NCI-H2029 treated with DMSO at 0.1 percent for 48 hours (cell line): Measurements from ENCODE around the gene GEMIN7.

Experiments
- DNase-seq: peaks from one replicate; lab custom pipeline; 2025; lab: John Stamatoyannopoulos, UW

Gene GEMIN7

DNA sequence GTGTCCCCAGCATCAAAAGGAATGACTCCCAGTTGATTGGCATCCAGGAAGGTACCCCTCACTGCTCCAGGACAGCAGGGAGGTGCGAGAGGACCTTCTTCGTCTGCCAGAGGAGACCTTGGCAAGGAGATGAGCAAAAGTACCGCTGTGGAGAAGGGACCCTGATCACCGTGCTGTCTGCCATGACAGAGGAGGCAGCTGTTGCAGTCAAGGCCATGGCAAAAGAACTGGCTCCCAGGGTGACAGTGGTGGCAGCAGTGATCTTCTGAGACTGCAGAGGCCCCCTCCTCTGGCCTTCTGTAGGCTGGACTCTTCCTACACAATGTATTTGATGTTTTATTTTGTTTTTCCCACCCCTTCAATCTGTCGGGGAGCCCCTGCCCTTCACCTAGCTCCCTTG is 49.7 kb downstream of the GEMIN7 start:
- DNase-seq: no peak

DNA sequence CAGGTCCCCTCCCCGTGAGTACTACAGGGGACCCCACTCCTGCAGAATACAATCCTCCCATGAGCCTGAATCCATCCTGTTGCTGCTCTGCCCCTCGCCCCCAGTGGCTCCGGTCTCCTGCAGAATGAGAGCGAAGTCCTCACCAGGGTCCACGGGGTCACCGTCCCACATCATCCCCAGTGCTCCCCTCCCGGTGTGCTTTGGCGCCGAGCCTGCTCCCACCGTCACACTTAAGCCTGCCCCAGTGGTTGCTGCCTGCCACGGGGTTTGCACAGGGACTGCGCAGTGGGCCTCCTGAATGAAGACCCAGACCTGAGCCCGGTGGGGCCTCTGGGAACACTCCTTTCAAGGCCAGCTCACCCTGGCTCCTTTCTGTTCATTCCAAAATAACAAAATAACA is 51.2 kb downstream of the GEMIN7 start:
- no peak for DNase-seq

DNA sequence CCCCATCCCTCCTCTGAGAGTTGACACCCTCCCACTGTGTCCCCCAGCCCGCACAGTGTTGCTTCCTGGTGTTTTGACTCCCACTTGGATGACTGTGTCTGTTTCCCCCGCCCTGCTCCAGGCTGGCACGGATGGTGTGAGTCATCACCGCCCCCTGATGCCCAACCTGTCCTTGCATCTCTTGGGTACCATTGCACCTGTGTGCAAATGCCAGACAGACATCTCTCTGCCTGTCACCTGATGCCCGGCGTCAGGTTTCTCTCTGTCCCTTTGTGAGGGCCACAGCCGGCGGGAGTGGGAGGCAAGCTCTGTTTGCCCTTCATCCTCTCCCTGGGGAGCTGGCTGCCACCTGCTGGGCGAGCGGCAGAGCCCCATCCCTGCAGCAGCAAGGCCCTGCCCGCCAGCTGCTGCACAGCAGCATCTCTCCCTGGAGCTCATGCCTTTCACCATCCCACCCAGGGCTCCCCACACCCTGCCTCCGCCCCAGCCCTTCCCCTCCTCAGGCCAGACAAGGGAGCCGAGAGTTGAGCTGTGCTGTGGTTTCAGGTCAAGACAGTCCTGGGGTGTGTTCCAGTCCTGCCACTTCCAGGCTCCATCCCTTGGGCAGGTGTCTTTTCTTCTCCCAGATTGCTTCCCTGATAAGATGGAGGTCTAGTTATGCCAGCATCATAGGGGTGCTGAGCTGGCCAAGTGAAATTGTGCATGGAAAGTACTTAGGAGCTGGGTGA is 52.0 kb downstream of the GEMIN7 start:
- peak; percentile 84 for DNase-seq

DNA sequence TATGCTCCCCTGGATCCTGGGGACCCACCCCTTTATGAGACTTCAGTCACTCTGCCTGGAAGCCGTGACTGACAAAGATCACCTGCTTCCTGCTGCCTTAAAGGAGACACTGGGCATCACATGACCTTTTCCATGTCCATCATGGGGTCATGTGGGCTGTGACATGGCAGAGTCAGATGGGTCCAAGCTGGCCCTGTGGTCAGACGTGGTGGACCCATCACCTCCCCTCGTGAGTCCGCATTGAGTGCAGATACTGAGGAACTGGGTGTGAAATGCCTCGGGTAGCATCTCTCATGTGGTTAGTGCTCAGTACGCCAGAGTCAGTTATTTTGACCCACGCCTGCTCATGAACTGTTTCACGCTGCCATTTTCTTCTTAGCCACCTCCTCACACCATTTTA is 54.6 kb downstream of the GEMIN7 start:
- DNase-seq: no peak

DNA sequence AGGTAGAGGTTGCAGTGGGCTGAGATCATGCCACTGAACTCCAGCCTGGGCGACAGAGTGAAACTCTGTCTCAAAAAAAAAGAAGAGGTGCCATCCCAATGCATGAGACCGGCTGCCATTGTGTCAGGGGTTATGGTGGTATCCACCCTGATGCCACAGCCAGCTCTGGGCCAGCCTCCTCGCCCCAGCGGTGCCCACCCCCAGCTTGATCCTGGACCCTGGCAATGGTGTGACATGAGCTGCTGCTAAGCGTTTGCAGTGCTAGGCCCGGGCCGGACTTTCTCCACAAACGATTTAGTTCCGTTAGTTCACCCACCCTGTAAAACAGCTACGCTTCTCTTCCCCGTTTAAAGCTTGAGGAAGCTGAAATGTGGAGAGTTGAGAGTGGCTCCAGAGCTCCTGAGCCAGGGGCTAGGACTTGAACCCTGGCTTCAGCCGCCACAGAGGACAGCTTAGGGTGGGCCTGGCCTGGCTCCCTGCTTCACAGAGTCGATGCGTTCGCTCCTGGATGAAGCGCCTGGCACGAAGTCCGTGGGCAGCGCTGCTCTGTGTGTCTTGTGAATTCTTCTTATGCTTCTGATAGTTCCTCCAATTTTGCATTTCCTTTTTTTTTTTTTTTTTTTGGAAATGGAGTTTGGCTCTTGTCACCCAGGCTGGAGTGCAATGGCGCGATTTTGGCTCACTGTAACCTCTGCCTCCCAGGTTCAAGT is 56.3 kb downstream of the GEMIN7 start:
- DNase-seq: no peak

DNA sequence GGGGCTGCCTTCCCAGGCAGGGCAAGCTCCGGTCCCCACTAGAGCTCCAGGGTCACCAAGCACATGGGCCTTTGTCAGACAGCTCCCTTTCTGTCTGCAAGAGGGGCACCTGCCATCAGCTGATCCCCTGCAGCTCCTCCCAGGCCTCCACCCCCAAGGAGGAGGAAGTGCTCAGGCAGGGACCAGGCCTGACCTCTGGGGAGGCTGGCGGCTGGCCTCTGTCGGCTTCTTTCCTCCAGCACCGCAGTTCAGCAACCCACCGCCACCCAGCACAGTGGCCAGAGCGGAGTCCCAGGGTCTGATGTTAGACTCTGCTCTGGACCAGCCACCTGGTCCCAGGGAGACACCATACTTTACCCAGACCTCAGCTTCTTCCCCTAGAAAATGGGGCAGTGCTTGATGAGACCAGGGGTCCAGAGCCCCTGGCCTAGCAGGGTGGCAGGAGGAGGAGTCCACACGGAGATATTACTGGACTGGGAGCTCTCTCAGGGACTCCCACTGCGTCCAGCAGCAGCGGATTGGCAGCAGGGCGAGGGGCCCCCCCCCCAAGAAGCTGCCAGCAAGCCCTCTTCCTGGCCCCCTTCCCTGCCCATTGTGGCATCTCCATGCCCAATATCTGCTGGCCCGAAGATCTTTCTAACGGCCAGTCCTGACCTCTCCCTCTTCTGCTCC is 57.6 kb downstream of the GEMIN7 start:
- no peak for DNase-seq

DNA sequence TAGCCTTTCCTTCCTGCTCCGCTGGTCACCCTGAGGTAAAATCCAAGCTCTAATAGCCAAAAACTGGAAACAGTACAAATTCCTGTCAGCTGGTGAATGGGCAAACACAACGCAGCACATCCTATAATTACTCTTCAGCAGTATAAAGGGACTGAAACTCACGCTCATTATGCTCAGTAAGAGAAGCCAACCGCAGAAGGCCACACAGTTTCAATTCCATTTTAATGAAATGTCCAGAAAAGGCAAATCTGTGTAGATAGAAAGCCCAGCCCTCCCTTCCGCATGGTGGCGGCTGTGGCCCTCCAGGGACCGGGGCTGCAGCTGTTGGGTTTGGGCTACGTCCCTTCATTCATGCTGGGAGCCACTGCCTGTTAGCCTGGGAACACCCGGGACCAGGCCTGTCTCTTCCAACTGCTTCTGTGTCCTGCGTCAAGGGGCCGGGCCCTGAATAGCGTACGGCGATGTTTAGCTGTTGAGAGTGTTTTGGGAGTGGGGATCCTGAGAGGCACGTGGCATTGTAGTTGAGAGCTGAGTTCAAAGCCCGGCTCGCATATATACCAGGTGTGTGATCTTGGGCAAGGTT is 58.2 kb downstream of the GEMIN7 start:
- DNase-seq: no peak

DNA sequence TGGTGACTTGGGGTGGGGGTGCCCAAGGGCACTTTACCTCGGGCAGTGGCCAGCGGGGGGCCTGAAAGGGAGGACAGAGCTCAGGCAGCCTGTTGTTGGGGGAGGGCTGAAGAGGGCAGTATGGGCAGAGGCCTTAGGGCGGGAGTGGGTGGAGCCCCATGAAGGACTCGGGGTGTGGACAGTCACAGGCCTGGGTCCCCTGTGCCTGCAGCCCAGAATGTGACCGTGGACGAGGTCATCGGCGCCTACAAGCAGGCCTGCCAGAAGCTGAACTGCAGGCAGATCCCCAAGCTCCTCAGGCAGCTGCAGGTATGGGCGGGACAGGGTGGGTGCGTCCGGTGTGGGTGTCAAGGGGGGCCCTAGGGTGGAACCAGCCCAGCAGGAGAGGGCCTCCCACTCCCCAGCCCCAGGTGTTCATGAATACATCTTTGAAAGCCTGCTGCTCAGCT is 59.3 kb downstream of the GEMIN7 start:
- DNase-seq: no peak

DNA sequence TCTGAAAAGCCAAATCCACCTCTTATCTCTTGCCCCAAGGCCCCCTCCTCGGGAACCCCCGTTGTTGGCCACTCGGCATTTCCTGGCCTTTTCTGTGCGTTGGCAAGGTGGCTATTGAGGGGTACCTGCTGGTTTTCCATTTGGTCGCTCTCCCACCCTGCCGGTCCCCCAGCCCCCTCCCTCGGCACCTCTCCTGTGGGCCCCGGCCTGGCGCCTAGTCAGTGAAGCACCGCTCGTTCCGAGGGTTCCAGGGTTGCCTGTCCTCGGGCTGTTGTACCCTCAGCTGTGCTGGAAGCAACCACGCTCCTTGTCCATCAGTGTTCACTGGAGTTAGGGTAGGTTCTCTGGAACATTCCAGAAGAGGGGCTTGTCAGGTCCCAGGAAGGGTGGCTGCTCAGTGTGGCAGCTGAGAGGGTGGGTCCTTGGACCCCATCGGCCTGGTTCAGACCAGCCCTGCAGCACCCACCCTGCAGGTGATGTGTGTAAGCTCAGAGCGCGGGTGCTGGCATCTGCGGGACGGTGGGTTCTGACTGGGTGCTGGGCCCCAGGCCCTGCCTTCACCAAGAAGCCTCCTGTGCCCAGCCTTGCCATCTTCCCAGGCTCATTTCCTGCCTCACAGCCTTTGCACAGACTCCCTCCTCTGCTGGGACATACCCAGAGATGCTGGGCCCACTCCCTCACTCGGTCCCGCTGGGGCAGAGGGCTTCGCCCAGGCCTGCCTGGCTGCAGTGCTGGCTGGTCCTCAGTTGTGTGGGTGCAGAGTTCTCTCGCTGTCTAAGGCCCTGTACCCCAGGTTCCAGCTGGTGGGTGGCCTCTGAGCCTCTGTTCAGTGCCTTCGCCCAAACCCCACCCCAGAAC is 60.5 kb downstream of the GEMIN7 start:
- DNase-seq: no peak

DNA sequence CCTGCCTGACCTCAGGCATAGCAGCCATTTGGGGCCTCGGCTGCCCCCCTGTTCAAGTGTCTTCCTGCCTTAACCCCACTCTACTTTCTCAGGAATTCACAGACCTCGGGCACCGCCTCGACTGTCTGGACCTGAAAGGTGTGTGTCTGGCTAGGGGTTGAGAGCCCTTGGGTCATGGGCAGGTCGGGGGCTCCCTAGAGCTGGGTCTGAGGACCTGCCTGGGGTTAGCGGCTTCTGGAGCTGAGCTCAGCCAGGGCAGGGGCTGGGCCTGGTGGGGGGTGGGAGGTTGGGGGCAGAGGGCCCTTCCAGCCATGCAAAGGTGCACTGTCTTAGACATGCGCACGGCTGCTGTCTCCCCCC is 61.1 kb downstream of the GEMIN7 start:
- DNase-seq: no peak

DNA sequence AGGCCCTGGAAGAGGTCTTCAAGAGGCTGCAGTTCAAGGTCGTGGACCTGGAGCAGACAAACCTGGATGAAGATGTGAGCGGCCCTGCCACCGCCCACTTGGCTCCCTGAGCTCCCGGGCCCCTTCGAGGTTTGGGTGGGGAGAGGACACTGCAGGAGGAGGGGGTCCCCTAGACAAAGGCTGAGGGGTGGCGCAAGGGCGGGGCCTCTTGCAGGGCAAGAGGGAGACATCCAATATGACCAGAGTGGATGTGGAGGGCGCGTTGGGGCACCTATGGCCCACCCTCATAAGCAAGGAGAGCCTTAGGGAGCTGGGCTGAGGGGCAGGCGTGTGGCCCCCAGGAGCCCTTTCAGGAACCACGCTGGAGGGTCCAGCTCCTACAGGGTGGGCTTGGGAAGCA is 61.5 kb downstream of the GEMIN7 start:
- DNase-seq: no peak
